HTERT RPE-1 (cell line): ENCODE measurements around the gene CDKN2AIPNL.
"Not testable (repeated sequence)": the region's sequence is repeated elsewhere in the genome, so short reads cannot be mapped to it uniquely, and the experiment has no call there.

Source experiments
- in situ Hi-C: fragments of 300-500 bp; cut with MboI; formaldehyde crosslinking; loops from 4 replicates; pipeline ENCODE4 v1.14.3; 2020; ENCODE audit warnings: low sequenced_read_pairs

The CDKN2AIPNL gene

GRCh38 chr5:134438721-134439123, 27.0 kb upstream of the CDKN2AIPNL start:
- in situ Hi-C loops, result no loop called here

GRCh38 chr5:134437847-134438581, 26.3 kb upstream of the CDKN2AIPNL start:
- in situ Hi-C loops, result no loop called here

- in situ Hi-C loops, result no loop called here
Measured at GRCh38 chr5:134437340-134437846, 25.7 kb upstream of the CDKN2AIPNL start.

DNA sequence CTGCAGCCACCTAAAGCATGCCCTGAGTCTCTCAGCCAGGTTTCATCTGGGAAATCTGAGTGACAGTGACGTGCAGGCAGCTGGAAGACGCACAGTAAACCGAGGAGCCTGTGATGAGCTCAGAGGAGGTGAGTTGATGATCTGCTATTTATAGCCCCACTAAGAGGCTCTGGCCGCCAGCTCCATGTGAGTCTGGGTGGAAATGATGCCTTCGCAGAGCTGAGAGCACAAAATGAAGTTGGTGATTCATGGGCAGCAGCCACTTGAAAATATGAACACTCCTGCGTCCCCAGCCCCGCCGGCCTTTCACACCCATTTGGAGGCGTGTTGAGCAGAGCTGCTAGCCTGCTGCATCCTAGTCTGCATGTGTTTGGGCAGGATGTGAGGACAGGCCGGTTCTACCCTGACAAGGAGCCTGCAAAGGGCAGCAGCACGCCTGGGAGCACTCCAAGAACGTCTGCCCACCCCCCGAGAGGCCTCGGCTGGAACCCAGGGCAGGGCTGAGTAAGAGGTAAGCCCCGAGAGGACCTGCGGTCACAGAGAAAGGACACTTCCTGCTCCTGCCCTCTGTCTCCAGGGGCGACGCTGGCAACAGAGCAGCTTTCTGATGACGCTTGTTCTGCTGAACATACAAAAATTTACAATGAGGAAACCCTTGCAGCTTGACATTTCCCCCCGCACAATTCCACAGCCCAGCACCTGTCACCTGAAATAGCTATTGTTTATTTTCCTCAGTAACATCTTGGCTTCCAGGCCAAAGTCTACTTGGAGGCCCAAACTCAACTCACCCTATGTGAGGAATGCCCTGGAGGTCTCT, 25.1 kb upstream of the CDKN2AIPNL start:
- in situ Hi-C loops, result no loop called here

DNA sequence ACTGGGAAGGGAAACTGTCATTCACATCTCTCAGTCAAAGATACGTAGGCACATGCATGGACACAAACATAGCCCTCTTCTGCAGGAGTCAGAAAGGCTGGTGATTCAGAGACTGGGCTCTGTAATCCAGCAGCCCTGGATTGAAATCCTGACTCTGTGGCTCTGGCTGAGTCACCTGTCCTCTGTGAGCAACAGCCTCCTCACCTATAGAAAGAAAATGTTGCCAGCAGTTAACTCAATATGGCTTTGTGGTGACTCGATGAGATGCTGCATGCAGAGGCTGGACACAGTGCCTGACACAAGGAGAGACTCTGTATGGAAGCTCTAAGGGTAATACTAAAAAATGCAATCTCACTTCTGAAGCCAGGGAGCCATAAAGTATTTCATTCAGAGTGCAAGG, 23.9 kb upstream of the CDKN2AIPNL start:
- in situ Hi-C loops, result no loop called here

GRCh38 chr5:134432677-134433359, 21.1 kb upstream of the CDKN2AIPNL start:
- in situ Hi-C loops, result no loop called here

GRCh38 chr5:134432174-134432573, 20.5 kb upstream of the CDKN2AIPNL start:
- in situ Hi-C loops, result no loop called here

GRCh38 chr5:134430001-134430569, 18.4 kb upstream of the CDKN2AIPNL start:
- in situ Hi-C loops, result no loop called here

GRCh38 chr5:134427540-134428041, 15.9 kb upstream of the CDKN2AIPNL start:
- in situ Hi-C loops, result no loop called here

DNA sequence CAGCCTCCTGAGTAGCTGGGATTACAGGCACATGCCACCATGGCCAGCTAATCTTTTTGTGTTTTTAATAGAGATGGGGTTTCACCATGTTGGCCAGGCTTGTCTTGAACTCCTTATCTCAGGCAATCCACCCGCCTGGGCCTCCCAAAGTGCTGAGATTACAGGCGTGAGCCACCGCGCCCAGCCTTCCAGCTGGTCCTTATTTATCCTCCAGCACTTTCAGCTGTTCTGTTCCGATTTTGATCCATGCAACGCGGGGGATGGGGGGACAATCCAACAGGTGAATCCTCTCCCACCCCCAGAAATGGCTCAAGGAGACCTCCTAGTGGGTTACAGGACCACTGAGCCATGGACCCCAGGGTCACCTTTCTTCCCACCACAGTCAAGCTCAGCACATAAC, 14.7 kb upstream of the CDKN2AIPNL start:
- in situ Hi-C loops, result no loop called here

DNA sequence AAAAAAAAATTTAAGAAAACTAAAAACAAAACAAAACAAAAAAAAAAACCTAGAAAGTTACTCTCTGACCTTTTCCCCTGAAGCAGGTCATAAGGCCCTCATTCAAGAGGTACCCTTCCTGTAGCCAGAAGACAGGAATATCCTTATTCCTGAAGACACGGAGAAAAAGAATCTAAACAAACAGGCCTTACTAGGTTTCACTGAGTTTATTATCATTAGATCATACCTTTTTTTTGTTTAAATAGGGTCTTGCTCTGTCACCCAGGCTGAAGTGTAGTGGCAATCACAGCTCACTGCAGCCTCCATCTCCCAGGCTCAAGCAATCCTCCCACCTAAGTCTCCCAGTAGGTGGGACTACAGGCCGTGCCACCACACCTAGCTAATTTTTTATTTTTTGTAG, 11.7 kb upstream of the CDKN2AIPNL start:
- in situ Hi-C loops, result no loop called here

- in situ Hi-C loops, result no loop called here
Measured at GRCh38 chr5:134422791-134423365, 11.2 kb upstream of the CDKN2AIPNL start.

DNA sequence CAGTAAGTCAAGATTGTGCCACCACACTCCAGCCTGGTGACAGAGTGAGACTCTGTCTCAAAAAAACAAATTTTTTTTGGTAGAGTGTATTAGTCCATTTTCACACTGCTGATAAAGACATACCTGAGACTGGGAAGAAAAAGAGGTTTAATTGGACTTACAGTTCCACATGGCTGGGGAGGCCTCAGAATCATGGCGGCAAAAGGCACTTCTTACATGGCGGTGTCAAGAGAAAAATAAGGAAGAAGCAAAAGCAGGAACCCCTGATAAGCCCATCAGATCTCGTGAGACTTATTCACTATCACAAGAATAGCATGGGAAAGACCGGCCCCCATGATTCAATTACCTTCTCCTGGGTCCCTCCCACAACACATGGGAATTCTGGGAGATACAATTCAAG, 9.4 kb upstream of the CDKN2AIPNL start:
- in situ Hi-C loops, result not testable (repeated sequence)

GRCh38 chr5:134420343-134420742, 8.7 kb upstream of the CDKN2AIPNL start:
- in situ Hi-C loops, result no loop called here

GRCh38 chr5:134418958-134419357, 7.3 kb upstream of the CDKN2AIPNL start:
- in situ Hi-C loops, result no loop called here

DNA sequence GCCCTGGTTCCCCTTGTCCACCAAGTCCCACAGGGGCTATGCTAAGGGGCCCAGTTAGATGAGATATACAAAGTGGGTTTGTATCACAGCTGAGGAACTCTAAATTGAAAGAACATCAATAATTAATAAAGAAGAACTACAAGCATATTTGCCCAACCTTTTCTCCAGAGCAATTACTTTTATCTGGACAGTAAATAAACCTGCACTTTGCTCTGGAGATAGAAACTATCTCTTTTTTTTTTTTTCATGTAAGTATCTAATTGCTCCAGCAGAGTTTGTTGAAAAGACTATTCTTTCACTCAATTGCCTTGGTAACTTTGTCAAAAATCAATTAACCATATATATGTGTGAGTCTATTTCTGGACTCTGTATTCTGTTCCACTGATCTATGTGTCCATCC, 6.0 kb upstream of the CDKN2AIPNL start:
- in situ Hi-C loops, result no loop called here

DNA sequence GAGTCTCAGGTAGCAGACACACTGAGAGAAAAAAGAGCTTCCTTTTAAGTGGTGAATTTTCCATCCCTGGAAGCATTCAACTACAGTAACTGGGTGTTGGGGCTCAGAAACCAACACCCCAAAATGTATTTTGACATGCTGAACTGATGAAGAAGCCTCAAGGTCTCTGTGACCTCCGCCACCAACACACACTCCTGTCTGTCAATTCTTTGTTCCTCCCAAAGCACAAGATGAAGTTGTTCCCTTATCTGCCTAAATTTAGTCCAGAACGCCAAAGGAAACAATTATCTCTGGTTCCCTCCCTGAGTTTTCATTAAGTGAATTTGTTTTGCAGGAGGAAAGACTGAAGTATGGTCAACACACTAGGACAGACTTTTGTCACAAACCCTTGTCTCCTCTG, 1.4 kb upstream of the CDKN2AIPNL start:
- in situ Hi-C loops, result no loop called here

GRCh38 chr5:134411228-134411545, 494 bp downstream of the CDKN2AIPNL start:
- in situ Hi-C loops, result no loop called here

- in situ Hi-C loops, result no loop called here
Measured at GRCh38 chr5:134410822-134411221, 859 bp downstream of the CDKN2AIPNL start.

DNA sequence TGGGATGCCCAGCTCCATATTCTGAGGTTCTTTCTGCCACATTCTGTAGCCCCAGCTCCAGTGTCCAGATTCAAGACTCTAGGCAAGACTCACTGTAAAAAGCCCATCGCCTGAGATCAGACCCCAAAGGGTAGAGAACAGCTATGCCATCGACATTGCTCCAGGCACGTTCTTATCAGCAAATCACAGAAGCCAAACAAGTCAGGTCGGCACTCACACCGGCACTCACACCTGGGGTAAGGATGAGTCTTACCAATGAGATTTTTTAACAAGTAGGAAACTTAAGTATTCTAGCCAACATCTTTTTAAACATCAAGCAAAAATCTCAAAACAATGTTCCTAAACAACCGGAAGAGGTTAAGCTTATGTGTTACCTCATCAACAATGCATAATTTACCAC, 2.4 kb downstream of the CDKN2AIPNL start:
- in situ Hi-C loops, result no loop called here

DNA sequence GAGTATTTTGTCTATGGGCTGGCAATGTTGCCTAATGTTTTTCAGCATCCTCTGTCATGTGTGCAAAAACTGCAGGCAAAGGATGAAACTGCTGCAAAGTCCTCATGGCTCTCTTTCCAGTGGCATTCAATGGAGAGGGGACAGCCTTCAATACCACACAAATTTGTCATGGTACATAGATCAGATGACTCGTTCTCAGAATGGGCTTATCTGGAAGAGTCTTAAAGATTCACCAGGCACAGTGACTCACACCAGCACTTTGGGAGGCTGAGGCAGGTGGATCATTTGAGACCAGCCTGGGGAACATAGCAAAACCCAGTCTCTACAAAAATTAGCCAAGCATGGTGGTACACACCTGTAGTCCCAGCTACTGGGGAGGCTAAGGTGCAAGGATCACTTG, 5.3 kb downstream of the CDKN2AIPNL start:
- in situ Hi-C loops, result no loop called here
